ENCODE data around the gene ARHGAP22.

Gene ARHGAP22

GRCh38 chr10:48633381-48634197 is 28.7 kb upstream of the ARHGAP22 start:
- no peak for DNase-seq (ENCODE audit: low read depth in 2 of 2)

GRCh38 chr10:48632166-48632565 is 27.3 kb upstream of the ARHGAP22 start:
- peak; percentile 23 to 36 for DNase-seq (ENCODE audit: low read depth in 2 of 2)

- DNase-seq (ENCODE audit: low read depth in 2 of 2): no peak
Observed at GRCh38 chr10:48627984-48628609, 23.2 kb upstream of the ARHGAP22 start.

GRCh38 chr10:48626986-48627731 is 22.3 kb upstream of the ARHGAP22 start:
- no peak for DNase-seq (ENCODE audit: low read depth in 2 of 2)

- no peak for DNase-seq (ENCODE audit: low read depth in 2 of 2)
Observed at GRCh38 chr10:48626447-48626846, 21.6 kb upstream of the ARHGAP22 start.

GRCh38 chr10:48625826-48626134 is 20.9 kb upstream of the ARHGAP22 start:
- no peak for DNase-seq (ENCODE audit: low read depth in 2 of 2)

- no peak for DNase-seq (ENCODE audit: low read depth in 2 of 2)
Observed at GRCh38 chr10:48623607-48624132, 18.8 kb upstream of the ARHGAP22 start.

GRCh38 chr10:48623009-48623408 is 18.1 kb upstream of the ARHGAP22 start:
- no peak for DNase-seq (ENCODE audit: low read depth in 2 of 2)

GRCh38 chr10:48620719-48621118 is 15.8 kb upstream of the ARHGAP22 start:
- no peak for DNase-seq (ENCODE audit: low read depth in 2 of 2)

GRCh38 chr10:48616436-48616835 is 11.6 kb upstream of the ARHGAP22 start:
- no peak for DNase-seq (ENCODE audit: low read depth in 2 of 2)

- DNase-seq (ENCODE audit: low read depth in 2 of 2): no peak
Observed at GRCh38 chr10:48614481-48615390, 9.9 kb upstream of the ARHGAP22 start.

GRCh38 chr10:48613016-48613415 is 8.1 kb upstream of the ARHGAP22 start:
- no peak for DNase-seq (ENCODE audit: low read depth in 2 of 2)

- DNase-seq (ENCODE audit: low read depth in 2 of 2): no peak
Observed at GRCh38 chr10:48612236-48612943, 7.5 kb upstream of the ARHGAP22 start.

- no peak for DNase-seq (ENCODE audit: low read depth in 2 of 2)
Observed at GRCh38 chr10:48611133-48611532, 6.3 kb upstream of the ARHGAP22 start.

- DNase-seq (ENCODE audit: low read depth in 2 of 2): no peak
Observed at GRCh38 chr10:48610585-48611093, 5.8 kb upstream of the ARHGAP22 start.

GRCh38 chr10:48609899-48610584 is 5.2 kb upstream of the ARHGAP22 start:
- DNase-seq (ENCODE audit: low read depth in 2 of 2): no peak

GRCh38 chr10:48609441-48609840 is 4.6 kb upstream of the ARHGAP22 start:
- DNase-seq (ENCODE audit: low read depth in 2 of 2): no peak

- DNase-seq (ENCODE audit: low read depth in 2 of 2): no peak
Observed at GRCh38 chr10:48608976-48609375, 4.1 kb upstream of the ARHGAP22 start.

- DNase-seq (ENCODE audit: low read depth in 2 of 2): no peak
Observed at GRCh38 chr10:48608279-48608681, 3.4 kb upstream of the ARHGAP22 start.

All from fibroblast of skin of left biceps (primary cell).